Dedifferentiated amniotic fluid mesenchymal stem cell (primary cell): ENCODE data around the gene NME7.

Experiments used
- DNase-seq: peaks from one replicate; pipeline ENCODE4 v3.0.0-alpha.2; 2016; ENCODE audit errors: extremely low spot score

NME7 gene

DNA sequence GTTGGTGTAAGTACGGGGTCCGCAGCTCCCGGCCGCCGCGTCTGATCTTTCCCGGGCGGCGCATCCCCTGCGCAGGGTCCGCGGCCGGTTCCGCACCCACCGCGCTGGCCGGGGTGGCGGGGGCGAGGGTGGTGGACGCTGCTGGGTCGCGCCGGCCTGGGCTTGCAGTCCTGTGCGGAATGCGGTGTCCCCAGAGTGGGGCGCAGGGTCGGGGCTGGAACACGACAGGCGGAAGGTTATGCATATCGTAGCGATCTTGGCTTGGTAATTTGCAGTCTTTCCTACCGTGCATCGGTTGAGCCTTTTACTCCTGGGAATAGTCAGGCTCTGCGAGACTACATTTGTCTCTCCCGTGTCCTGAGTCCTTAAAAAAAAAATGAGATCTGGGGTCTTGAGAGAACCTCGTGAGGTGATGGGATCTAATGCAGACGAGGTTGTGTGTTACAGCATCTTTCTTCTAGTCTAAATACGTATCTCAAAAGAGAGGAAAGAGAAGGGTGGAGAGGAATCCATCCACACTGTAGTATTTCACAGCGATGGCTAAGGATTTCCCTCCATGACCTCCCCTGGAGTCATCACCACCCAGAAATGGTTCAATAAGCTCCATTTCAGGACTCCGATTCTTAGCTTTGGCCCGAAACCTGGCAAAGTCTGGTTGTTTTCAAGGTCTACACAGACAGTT, 260.5 kb downstream of the NME7 start:
- no peak for DNase-seq

DNA sequence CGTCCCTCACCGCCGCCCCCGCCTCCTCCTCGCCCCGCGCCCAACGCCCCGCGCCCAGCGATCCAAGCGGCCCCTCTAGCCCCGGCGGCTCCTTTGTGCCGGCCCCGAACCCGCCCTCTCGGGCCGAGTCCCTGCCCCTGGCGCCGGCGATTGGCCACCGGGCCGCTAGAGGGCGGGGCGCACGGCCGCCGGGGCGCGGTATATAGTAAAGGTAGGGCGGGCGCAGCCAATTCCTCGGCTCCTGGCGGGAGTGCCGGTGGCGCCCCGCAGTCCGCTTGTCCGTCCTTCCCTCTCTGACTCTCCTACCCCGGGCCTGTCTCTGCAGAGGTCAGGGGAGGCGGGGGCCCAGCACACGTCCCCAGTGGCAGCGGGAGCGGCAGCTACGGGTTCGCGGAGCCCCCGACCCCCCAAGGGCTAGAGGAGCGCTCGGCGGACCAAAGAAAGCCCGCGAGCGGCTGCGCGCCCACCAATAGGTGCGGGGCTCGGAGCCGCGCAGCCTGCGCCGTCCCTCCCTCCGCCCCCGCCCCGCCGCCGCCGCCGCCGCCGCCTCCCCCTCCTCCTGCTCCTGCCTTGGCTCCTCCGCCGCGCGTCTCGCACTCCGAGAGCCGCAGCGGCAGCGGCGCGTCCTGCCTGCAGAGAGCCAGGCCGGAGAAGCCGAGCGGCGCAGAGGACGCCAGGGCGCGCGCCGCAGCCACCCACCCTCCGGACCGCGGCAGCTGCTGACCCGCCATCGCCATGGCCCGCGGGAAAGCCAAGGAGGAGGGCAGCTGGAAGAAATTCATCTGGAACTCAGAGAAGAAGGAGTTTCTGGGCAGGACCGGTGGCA, 261.3 kb downstream of the NME7 start, which contains the start of gene ATP1B1:
Gene ATP1B1, plus strand, starts transcription at position 596 of the 826 bp plus-strand sequence. Its CDS starts 140 bp downstream, at position 736.
- DNase-seq = peak; percentile 47

DNA sequence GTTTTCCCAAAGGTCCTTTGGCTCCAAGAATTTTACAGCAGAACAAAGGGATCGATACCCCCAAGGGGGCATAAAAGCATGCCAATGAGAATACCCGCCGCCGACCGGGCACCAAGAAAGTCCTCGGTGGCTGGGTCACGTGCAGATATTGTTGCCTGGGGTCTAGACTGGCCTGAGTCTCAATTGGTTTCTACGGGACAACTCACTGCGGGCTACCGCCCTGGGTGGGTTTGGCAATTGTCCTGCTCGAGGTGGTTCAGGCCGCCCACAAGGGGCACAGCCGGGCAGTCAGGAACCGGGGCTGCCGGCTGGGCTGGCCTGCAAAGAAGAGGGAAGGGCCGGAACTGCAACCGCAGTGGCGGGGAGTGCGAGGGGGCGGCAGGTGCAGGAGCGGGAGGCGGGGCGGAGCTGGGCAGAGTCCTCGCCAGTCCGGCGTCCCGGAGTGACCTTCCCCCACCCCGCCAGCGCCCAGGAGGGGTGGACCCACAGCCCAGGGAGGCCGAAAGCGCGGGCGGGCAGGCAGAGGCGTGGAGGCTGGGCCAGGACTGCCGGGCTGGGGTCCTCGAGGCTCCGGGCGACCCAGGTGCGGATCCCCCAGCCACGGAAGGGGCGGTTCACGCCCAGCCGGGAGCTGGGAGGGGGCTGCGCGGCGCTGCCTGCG, 262.0 kb downstream of the NME7 start:
- no peak for DNase-seq

DNA sequence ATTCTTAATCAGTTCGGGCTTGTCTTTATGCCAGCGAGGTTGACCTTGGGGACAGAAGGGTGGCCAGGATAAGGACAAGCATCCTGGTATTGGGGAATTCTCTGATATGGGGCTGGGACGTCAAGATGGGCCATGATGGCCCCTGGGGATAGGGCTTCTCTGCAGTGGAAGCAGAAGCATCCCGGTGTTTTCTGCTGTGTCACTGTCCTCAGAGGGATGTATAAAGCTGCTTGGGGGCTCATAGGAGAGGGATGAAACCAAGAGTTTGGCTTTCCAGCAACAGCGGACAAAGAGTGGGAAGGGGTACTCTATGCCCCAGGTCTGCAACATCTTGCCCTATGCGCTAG, 262.5 kb downstream of the NME7 start:
- no peak for DNase-seq

DNA sequence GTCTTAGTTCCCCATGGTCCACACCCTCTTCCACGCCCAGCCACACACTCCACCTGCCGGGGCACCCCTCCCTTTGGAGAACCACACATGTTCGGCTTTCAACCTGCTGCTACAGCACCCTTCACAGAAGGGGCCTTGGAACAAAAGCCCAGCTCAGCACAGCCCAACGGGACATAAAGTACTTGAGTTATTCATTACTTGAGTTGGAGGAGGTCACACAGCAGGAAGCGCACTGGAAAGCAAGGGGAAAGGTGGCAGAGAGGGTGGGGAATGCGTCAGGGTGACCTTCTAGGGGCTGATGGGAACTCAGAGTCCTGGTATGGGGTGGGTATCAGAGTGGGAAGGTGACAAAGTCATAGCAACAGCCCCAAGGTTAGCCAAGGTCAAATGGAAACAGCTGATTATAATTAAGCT, 264.1 kb downstream of the NME7 start:
- DNase-seq = no peak

DNA sequence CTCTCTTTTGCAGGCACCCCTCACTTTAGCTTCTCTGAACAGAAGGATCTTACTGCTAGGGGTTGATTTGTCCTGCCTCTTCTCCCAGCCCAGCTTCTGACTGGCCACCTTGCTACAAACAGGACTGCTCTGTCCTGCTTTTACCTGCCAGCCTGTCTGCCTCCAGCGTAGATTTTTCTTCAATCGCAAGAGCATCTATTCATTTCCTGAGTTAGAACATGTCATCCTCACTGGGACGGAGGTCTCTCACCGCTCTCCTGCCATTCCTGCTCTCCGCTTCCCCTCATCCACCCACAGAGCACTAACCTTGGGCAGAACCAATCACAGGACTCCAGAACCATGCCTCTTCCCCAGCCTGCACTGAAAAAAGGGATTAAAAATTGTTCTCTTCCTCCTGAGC, 264.6 kb downstream of the NME7 start:
- no peak for DNase-seq

DNA sequence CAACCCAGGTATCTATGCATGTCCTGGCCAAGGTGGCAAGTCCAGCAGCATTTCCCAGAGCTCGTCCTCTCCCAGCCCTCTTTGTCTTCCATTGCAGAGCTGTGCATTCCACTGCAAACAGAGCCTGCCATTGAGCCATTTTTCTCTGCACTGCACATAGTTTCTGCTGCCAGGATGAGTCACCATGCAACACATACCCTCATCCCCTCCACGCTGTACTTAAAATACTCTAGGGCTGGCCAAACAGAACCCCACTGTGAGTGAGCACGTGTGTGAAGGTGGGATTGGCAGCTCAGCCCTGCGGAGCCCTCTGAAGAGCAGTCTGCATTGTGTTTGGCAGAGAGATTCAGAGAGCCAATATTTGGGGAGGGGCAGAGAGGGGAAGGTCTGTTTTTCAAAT, 265.0 kb downstream of the NME7 start:
- DNase-seq = peak; percentile 67

DNA sequence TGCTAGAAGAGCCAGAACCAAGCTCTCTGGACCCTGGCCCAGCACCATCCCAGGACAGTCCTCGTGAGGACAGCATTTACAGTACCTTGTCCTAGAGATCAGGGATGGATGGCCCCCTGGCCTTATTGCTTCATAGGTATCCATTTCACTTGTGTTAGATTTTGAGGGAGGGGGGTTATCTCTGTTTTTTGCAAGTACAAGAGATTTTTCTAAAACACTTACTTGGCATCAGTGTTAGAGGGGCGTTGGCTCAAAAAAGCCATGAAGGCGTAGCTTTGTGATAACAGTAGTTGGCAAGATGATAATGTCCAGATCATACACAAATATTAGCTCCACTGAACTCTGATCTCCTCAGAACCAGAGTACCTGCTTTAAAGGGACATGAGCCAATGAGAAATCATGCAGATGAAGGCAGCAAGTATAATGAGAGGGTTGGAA, 266.9 kb downstream of the NME7 start:
- DNase-seq = no peak

DNA sequence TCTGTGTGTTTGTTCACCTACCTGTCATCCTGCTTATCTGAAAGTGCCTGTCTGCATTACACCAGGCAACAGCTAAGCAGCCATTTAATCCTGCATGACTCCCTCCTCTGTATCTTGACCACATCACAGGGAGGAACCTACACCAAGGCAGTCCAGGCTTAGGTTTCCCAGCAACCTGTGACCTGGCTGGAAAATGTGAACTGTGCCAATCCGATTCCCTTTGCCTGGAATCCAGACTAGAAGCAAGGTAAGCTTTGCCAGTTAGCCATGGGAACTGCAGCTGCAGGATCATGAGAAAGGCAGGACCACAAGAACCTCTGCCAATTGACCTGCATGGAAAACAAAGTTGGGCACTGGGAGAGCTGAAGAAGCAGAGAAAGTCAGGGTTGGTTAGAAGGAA, 267.4 kb downstream of the NME7 start:
- no peak for DNase-seq

DNA sequence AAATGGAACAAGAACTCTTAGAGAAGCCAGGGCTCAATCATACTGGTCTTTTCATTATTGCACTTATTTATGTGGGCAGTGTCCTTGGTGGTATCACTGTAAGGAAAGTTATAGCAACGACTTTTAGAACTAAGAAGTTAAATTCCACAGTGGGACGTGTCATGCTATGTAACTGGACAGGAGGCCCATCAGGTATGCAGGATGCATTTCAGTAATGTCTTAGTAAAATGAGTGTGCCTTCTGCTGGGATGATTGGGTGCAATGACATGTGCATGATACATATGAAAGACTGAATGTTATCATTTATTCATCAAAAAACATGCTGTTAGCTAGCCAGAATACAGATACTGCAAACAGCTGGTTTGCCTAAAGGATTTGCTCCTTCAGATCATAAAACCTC, 268.0 kb downstream of the NME7 start:
- no peak for DNase-seq

DNA sequence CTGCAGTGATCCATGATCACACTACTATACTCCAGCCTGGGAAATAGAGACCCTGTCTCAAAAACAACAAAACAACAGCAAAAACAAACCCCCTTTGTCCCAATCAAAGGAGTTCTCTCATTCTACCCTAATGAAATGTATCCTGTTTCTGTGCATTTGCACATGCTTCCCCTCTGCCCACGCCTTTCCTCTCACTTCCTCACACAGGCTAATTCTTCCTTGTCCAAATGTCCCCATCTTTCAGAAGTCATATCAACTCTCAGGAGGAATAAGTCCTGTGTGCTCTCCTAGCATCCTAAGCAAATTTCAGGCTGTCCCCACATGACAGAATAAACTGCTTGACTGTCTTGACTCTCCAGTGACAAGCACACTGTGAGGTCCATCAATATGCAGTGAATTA, 269.2 kb downstream of the NME7 start:
- DNase-seq = no peak

DNA sequence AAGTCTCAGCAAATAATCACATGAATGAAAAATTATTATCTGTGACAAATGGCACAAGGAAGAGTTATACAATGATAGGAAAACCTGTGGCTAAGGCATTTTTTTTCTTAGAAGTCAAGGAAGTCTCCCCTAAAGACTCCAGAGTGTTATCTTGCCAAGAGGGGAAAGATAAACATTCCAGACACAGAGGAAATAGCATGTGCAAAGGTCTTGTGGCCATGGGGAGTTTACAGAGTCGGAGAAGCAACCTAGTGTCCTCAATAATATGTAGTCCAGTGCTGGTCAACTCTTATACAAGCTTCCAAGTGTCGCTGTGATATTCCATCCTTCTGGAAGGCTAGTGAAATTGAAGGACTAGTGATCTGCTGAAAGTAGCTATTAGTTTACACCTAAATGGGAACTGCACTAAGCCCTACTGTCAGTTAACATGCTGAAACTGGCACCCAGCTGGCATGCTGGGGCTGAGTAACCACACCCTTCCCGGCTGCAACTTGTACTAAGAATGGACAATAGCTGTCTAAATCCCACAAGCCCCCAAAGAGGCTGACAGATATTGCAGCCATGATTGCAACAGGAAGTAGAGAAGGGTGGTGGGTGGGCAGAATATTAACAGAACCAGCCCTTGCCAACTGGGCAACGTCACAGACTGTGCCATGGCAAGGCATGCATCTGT, 272.6 kb downstream of the NME7 start:
- DNase-seq = no peak

DNA sequence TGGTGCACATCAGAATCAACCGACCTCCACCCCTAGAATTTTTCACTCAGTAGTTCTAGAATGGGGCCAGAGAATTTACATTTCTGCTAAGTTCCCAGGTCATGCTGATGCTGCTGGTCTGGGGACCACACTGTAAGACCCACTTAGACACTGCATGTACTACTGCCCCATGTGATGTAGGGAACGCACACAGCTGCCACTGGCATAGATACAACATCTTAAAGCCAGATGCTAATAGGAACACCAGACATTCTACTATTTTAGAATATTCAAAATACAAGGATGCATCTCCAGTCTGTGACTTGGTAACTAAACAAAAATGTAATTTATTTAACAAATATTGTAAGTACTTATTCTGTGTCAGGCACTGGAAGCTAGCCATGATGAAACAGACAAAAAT, 275.2 kb downstream of the NME7 start:
- no peak for DNase-seq

DNA sequence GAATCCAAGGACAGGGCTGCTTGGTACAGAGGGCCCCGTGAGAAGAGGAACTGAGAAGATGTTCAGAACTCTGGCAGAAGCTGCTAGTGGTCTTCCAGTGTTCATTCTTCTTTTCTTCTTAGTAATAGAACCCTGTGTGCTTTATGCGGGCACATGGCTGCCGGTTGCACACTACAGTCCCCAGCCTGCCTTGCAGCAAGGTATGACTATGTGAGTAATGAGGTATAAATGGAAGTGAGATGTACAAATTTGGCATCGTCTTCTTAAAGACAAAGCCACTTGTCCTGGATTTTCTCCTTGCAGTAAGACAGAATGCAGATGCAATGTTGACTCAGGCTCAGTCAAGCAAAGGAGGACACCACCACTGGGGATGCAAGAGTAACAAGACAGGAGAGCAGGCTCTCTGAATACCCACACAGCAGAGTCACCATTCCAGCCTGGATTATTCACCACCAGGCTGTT, 276.1 kb downstream of the NME7 start:
- no peak for DNase-seq

DNA sequence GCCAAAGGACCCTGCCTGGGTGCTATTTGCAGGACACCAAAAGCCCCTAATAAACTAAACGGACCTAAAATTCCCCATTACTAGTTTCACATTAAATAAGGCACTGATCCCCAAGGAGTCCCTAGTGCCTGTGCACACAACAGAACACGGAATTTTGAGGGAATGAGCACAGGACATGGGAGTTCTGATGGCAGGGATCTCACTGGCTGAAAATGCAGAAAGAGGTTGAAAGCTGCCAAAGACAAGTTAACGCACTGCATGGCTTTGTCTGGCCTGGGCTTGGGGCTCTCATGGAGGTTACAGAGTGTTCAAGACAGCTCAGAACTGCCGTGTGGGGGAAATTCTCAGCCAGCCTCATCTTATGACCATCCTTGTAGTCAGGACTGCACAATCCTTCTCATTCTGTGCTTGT, 276.7 kb downstream of the NME7 start:
- DNase-seq = no peak

DNA sequence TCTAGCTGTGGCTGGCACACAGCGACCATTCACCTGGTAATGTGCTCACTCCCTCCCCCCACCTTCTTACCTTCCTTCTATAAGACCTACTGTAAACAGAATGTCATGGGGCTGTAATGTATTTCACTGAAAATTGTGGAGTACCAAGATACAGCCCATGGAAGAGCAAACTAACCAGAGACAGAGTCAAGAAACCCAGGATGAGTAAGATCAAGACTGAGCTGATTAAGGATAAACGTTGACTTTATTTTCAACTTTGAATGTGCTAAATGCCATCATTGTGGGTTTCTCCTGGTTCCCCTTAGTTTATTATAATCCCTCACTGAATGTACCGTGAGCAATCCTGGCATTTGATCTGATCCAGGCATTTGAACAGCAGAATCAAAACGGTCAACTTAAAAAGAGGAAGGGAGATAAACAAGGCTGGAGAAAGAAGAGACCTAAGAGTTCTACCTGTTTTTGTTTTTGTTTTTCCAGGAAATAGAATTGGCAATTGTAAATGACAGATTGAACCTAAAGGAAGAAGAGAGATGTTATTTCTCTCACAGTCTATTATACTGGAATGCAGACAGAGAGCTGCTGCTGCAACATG, 277.2 kb downstream of the NME7 start:
- DNase-seq = no peak

DNA sequence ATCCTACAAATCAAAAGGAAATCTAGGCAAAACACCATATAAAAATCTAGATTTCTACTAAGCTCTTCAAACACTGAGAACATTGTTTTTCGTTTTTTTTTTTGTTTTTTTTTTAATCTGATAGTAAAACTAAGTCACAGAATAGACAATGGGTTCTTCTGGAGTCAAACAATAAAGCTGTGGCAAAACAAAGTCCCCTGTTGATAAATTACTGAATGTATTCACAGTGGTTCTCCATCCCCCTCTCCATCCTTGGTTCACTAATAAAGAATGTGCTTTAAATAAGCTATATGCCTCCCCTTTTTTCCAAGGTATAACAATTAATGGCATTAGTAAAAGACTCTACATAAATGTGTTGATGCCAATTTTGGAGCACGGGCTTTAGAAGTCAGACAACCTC, 277.8 kb downstream of the NME7 start:
- DNase-seq = no peak

DNA sequence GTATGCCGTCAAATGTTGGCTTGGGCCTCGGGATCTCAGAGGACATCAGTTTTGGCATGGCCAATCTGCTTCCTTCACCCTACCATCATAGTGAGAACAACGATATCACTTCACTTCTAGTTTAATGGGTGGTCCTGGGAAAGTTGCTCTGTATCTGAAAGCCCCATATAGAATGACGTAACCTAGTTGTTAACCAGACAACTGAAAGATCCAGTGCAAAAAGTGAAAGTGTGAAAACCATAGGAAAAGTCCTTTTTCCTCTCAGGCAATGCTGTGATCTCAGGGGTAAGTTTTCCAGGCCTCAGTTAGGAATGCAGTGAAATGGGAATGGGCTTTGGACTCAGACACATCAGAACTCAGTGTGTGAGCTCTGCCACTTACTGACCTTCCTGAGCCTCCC, 279.7 kb downstream of the NME7 start:
- DNase-seq = no peak

DNA sequence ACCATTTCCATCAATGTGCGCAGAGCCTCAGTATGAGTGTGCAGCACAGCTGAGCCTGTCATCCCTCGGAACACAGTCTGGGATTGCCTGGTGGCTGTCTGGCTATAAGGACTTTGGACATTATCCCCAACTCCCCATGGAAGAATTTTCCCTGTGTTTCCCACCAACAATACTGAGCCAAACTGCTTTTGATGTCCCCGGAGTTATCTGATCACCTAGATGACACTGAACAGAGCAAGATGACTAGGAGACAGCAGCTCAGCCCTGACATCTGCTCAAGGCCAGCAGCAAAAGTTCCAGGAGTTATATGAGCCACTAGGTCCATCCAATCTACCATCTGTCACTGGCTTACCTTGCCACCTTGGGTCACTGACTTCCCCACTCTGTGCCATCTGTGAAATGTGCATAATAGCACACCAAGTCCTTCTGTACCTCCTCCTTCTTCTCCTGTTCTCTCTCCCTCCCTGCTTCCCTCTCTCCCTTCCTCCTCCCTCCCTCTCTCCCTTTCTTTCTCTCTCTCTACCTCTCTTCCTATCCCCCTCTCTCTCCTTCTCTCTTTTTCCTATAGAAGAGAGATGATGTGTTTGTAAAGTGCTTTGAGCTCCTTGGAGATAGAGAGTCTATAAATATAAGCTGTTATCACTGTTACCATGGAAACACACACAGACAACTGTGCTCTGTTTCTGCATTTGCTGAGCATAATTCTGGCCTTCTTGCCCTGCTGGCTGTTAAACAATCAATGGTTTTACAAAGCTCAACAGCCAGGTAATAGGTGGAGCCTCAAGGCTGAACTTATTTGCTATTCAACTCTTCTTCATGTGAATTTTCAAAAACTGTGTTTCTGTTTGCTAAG, 280.8 kb downstream of the NME7 start:
- no peak for DNase-seq

DNA sequence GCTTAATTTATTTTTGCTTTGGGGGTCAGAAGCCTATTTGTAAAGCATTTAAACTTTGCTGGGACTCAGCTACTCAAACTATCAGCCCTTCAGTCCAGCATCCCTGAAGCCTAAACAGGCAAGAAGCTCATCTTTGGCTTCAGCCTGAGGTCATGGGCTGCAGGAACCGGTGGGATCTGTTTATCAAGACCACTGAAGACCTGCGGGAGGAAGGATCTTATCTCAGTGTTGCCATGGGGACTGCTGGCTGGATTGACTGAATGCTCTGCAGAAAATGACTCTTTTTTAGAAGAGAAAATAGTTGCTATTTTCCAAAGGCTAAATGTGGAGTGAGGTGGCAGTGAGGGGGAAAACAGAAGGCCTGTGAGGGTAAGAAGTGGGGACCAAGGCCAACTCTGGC, 281.7 kb downstream of the NME7 start:
- DNase-seq = no peak
